K562 (cell line): ENCODE results near the gene RAP1GAP2. TPM values are rescaled to one million over a fixed set of nuclear protein-coding genes. Genes with fewer than 3 reads are reported as not detected.

Source experiments
- CBFA2T2 ChIP-seq: fragments of 450-650 bp; conservative IDR thresholded peaks from 2 replicates; pipeline ENCODE4 v1.6.1; 2017; ENCODE audit warnings: mild to moderate bottlenecking
- NFIX ChIP-seq: fragments of 250-450 bp; sonication (Bioruptor Pico); IDR thresholded peaks from 2 replicates; pipeline ENCODE4 v1.4.0; 2020; ENCODE audit warnings: low read depth, mild to moderate bottlenecking, moderate library complexity
- TAF7 ChIP-seq: fragments of 450-650 bp; IDR thresholded peaks from 2 replicates; pipeline ENCODE4 v1.6.1; 2016; ENCODE audit warnings: missing genetic modification characterization, missing compliant biosample characterization
- ZNF407 ChIP-seq: fragments of 450-650 bp; IDR thresholded peaks from 2 replicates; pipeline ENCODE4 v1.6.1; 2016; ENCODE audit warnings: low read depth
- ZNF408 ChIP-seq: fragments of 250-450 bp; sonication (Bioruptor Pico); IDR thresholded peaks from 2 replicates; pipeline ENCODE4 v1.4.0; 2020; ENCODE audit warnings: low read depth, mild to moderate bottlenecking, moderate library complexity
- polyA plus RNA-seq, 8 experiments: library from polyadenylated mRNA; depleted of rRNA in 4 of 8; stranded (reverse) in 5 of 8; unstranded in 3 of 8; fragments of >200 nt; fragmentation: Nextera tagmentation in 2 of 8; fragmentation: Illumina TruSeq in 1 of 8; extraction: Ambion mirVana in 2 of 8; extraction: Trizol in 1 of 8; gene quantifications; 2 replicates each; pipeline versions ENCODE4 v1.2.1 to v1.2.3, GENCODE V29; 2011 to 2014; ENCODE audit warnings: inconsistent platforms in 1 of 8, missing spikeins in 1 of 8
- total RNA-seq, 7 experiments: library from RNA; depleted of rRNA in 6 of 7; stranded (reverse); fragments of >200 nt in 6 of 7; fragmentation: Illumina TruSeq in 2 of 7; extraction: Trizol in 2 of 7; gene quantifications; 2 replicates each; pipeline versions ENCODE4 v1.2.1 to v1.2.3, GENCODE V29; 2011 to 2021; ENCODE audit warnings: low replicate concordance in 1 of 7
- TF ChIP-seq, protein P1 (sequence below): sonication (generic); formaldehyde crosslinking; IDR thresholded peaks from 2 replicates; pipeline ENCODE4 v1.8.0; 2022; ENCODE audit warnings: missing genetic modification reagents, mild to moderate bottlenecking, borderline replicate concordance
- TF ChIP-seq, protein P2 (sequence below): IDR thresholded peaks from 2 replicates; pipeline ENCODE4 v1.6.1; 2011; ENCODE audit warnings: borderline replicate concordance, low read depth, mild to moderate bottlenecking, moderate library complexity, low read length; ENCODE audit not compliant: insufficient read depth, poor library complexity, severe bottlenecking

RAP1GAP2 gene
- total and polyA plus RNA-seq, 9 of the 15 experiments (the other 6 are each of a cell fraction or from before 2014, with no cell fraction given) = 0.01 to 1.3 (median 0.42) TPM; not detected in 1

- TF ChIP-seq ZNF407 = no peak
- TF ChIP-seq, protein P1, sequence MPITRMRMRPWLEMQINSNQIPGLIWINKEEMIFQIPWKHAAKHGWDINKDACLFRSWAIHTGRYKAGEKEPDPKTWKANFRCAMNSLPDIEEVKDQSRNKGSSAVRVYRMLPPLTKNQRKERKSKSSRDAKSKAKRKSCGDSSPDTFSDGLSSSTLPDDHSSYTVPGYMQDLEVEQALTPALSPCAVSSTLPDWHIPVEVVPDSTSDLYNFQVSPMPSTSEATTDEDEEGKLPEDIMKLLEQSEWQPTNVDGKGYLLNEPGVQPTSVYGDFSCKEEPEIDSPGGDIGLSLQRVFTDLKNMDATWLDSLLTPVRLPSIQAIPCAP (CRISPR knock-in tag) = no peak
- no peak for TF ChIP-seq NFIX
- TF ChIP-seq TAF7 (tag) = no peak
- no peak for TF ChIP-seq ZNF408 (CRISPR knock-in tag)
- TF ChIP-seq CBFA2T2 = no peak
- TF ChIP-seq, protein P2, sequence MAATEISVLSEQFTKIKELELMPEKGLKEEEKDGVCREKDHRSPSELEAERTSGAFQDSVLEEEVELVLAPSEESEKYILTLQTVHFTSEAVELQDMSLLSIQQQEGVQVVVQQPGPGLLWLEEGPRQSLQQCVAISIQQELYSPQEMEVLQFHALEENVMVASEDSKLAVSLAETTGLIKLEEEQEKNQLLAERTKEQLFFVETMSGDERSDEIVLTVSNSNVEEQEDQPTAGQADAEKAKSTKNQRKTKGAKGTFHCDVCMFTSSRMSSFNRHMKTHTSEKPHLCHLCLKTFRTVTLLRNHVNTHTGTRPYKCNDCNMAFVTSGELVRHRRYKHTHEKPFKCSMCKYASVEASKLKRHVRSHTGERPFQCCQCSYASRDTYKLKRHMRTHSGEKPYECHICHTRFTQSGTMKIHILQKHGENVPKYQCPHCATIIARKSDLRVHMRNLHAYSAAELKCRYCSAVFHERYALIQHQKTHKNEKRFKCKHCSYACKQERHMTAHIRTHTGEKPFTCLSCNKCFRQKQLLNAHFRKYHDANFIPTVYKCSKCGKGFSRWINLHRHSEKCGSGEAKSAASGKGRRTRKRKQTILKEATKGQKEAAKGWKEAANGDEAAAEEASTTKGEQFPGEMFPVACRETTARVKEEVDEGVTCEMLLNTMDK = no peak
These were observed 158.7 kb downstream of the RAP1GAP2 start (continued) for GRCh38 chr17:2954898-2955445.
